Keratinocyte (primary cell): Measurements from ENCODE around the gene TM2D3. TPM values are rescaled to one million over a fixed set of nuclear protein-coding genes. Genes with fewer than 3 reads are reported as not detected.

ENCODE experiments used
- DNase-seq: peaks from one replicate; pipeline ENCODE4 v3.0.0-alpha.2; 2011; ENCODE audit warnings: low read depth, missing footprints, low spot score
- FAIRE-seq: peaks from 2 replicates; lab custom pipeline; 2011; peaks lifted over from hg19 to GRCh38; lab: Jason Lieb, UNC
- H2AFZ ChIP-seq: 2 replicates; pipeline ENCODE4 v1.6.0; 2012; ENCODE audit warnings: low read length, control low read depth, inconsistent platforms; ENCODE audit not compliant: control insufficient read depth
- H3K27ac ChIP-seq: 2 replicates; pipeline ENCODE4 v1.5.1; 2011; ENCODE audit warnings: low read length; ENCODE audit not compliant: control insufficient read depth, insufficient read depth
- H3K27me3 ChIP-seq: 3 replicates; pipeline ENCODE4 v1.6.0; 2011; ENCODE audit warnings: low read length; ENCODE audit not compliant: control insufficient read depth, insufficient read depth; ENCODE audit errors: extremely low read depth
- H3K36me3 ChIP-seq, 2 experiments: 2 replicates in 1 of 2; 3 replicates in 1 of 2; pipeline ENCODE4 v1.5.1; 2011; ENCODE audit warnings: low read length in 2 of 2, mild to moderate bottlenecking in 1 of 2; ENCODE audit not compliant: control insufficient read depth in 2 of 2, insufficient read depth in 2 of 2; ENCODE audit errors: extremely low read depth in 1 of 2
- H3K4me1 ChIP-seq: 3 replicates; pipeline ENCODE4 v1.5.1; 2011; ENCODE audit warnings: low read length; ENCODE audit not compliant: control insufficient read depth, insufficient read depth; ENCODE audit errors: extremely low read depth
- H3K4me2 ChIP-seq: 3 replicates; pipeline ENCODE4 v1.6.0; 2011; ENCODE audit warnings: low read depth, low read length; ENCODE audit not compliant: control insufficient read depth, insufficient read depth; ENCODE audit errors: extremely low read depth
- H3K4me3 ChIP-seq, 3 experiments: fragments of 200-600 bp in 1 of 3; sonication (generic) in 1 of 3; 2 replicates in 2 of 3; 3 replicates in 1 of 3; pipeline ENCODE4 v1.5.1; 2011 to 2016; ENCODE audit warnings: low read length in 3 of 3, mild to moderate bottlenecking in 3 of 3, control low read depth in 2 of 3, inconsistent platforms in 1 of 3, low read depth in 1 of 3, mixed read lengths in 1 of 3, mixed run types in 1 of 3, moderate library complexity in 1 of 3; ENCODE audit not compliant: control insufficient read depth in 2 of 3, insufficient read depth in 2 of 3; ENCODE audit errors: extremely low read depth in 1 of 3
- H3K79me2 ChIP-seq: 2 replicates; pipeline ENCODE4 v1.6.0; 2012; ENCODE audit warnings: low read length; ENCODE audit not compliant: control insufficient read depth, insufficient read depth
- H3K9ac ChIP-seq: 3 replicates; pipeline ENCODE4 v1.6.0; 2011; ENCODE audit warnings: low read length; ENCODE audit not compliant: control insufficient read depth, insufficient read depth; ENCODE audit errors: extremely low read depth
- H3K9me1 ChIP-seq: 3 replicates; pipeline ENCODE4 v1.6.0; 2011; ENCODE audit warnings: low read length; ENCODE audit not compliant: control insufficient read depth, insufficient read depth; ENCODE audit errors: extremely low read depth
- H3K9me3 ChIP-seq: 2 replicates; pipeline ENCODE4 v1.5.1; 2012; ENCODE audit warnings: low read depth, low read length; ENCODE audit not compliant: control insufficient read depth
- H4K20me1 ChIP-seq: 3 replicates; pipeline ENCODE4 v1.6.0; 2011; ENCODE audit warnings: low read length; ENCODE audit not compliant: control insufficient read depth, insufficient read depth; ENCODE audit errors: extremely low read depth
- CTCF ChIP-seq, 3 experiments: IDR thresholded peaks in 1 of 3; conservative IDR thresholded peaks in 1 of 3; optimal IDR thresholded peaks in 1 of 3; 2 replicates in 2 of 3; 3 replicates in 1 of 3; pipeline versions ENCODE3 to v1.5.1; 2011; ENCODE audit warnings: low read length in 3 of 3, mild to moderate bottlenecking in 3 of 3, moderate library complexity in 2 of 3, control low read depth in 1 of 3, inconsistent platforms in 1 of 3; ENCODE audit not compliant: insufficient read depth in 2 of 3; ENCODE audit errors: extremely low read depth in 1 of 3
- EZH2 ChIP-seq: IDR thresholded peaks from one replicate; pipeline ENCODE4 v1.6.1; 2012; ENCODE audit warnings: inconsistent platforms, mild to moderate bottlenecking, low read length, moderate library complexity
- dilution Hi-C: fragments of 300-500 bp; cut with MboI; formaldehyde crosslinking; loops from one replicate; pipeline ENCODE4 v1.7.0; 2020; ENCODE audit warnings: low sequenced_read_pairs; ENCODE audit not compliant: extremely low pct_ligation_motif_present
- polyA plus RNA-seq, 5 experiments: library from polyadenylated mRNA; depleted of rRNA in 3 of 5; stranded (reverse) in 3 of 5; stranded (forward) in 1 of 5; unstranded in 1 of 5; fragments of >200 nt; gene quantifications; 1 replicate in 1 of 5; 2 replicates in 3 of 5; 3 replicates in 1 of 5; pipeline versions ENCODE4 v1.2.1 to v1.2.3, GENCODE V29; 2011 to 2012; ENCODE audit warnings: missing spikeins in 2 of 5, low read depth in 1 of 5, low replicate concordance in 1 of 5

The TM2D3 gene
- polyA plus RNA-seq, 1 donor (not counting 4 experiments of a cell fraction or from before 2014, with no cell fraction given), result 56.7 TPM

- H3K4me3 ChIP-seq, result no peak overlapping the region
- no peak for DNase-seq
- H3K9ac ChIP-seq, result no peak overlapping the region
- H3K36me3 ChIP-seq, result no peaks in the 10 kb centered on the region
- no peak overlapping the region for H2AFZ ChIP-seq
- no peaks in the 10 kb centered on the region for H4K20me1 ChIP-seq
- H3K4me1 ChIP-seq, result no peaks in the 10 kb centered on the region
- no peak overlapping the region for H3K27ac ChIP-seq
- H3K79me2 ChIP-seq, result no peaks in the 10 kb centered on the region
- H3K27me3 ChIP-seq, result peaks cover 27% of the 10 kb centered on the region
- no peaks in the 10 kb centered on the region for H3K9me1 ChIP-seq
- no peaks in the 10 kb centered on the region for H3K9me3 ChIP-seq
- no peak overlapping the region for H3K4me2 ChIP-seq
- TF ChIP-seq EZH2 (no peak), CTCF (optimal IDR thresholded peaks at IDR 0.05 in 1 of 3, IDR thresholded peaks at IDR 0.05 in 1 of 3, conservative IDR thresholded peaks at IDR 0.05 in 1 of 3; ENCODE audit: extremely low read depth in 1 of 3, insufficient read depth in 2 of 3, low read length in 3 of 3) (no peak)
- dilution Hi-C loops, result no loop called here
- no peak for FAIRE-seq
These were observed 53.1 kb downstream of the TM2D3 start for GRCh38 chr15:101599091-101599490.

GRCh38 chr15:101597360-101597928 lies 54.7 kb downstream of the TM2D3 start:
- Histone ChIP-seq H3K9me3 (no peaks in the 10 kb centered on the region), H3K9me1 (no peaks in the 10 kb centered on the region), H3K79me2 (no peaks in the 10 kb centered on the region), H3K9ac (no peak overlapping the region), H3K4me2 (no peak overlapping the region), H3K36me3 (no peaks in the 10 kb centered on the region), H4K20me1 (no peaks in the 10 kb centered on the region), H3K4me3 (no peak overlapping the region), H3K27ac (no peak overlapping the region), H3K27me3 (peaks cover 27% of the 10 kb centered on the region), H3K4me1 (no peaks in the 10 kb centered on the region), H2AFZ (no peak overlapping the region)
- FAIRE-seq, result no peak
- TF ChIP-seq EZH2, result no peak
- no peak for TF ChIP-seq CTCF (optimal IDR thresholded peaks at IDR 0.05 in 1 of 3, IDR thresholded peaks at IDR 0.05 in 1 of 3, conservative IDR thresholded peaks at IDR 0.05 in 1 of 3; ENCODE audit: extremely low read depth in 1 of 3, insufficient read depth in 2 of 3, low read length in 3 of 3)
- DNase-seq, result no peak
- dilution Hi-C loops, result no loop called here
